Cardiac muscle cell (in vitro differentiated cells and primary cell): ENCODE measurements around the gene PDIA2. TPM values are rescaled to one million over a fixed set of nuclear protein-coding genes. Genes with fewer than 3 reads are reported as not detected.

ENCODE experiments used
- DNase-seq, 2 donors: peaks; one replicate each; pipeline versions ENCODE4 v3.0.0 to v3.0.0-alpha.2; 2010 to 2017; ENCODE audit warnings: low read depth in 1 of 2, low spot score in 1 of 2
- H3K27ac ChIP-seq: fragments of 200-600 bp; sonication (generic); 2 replicates; pipeline ENCODE4 v1.5.1; 2016
- H3K27me3 ChIP-seq: fragments of 200-600 bp; sonication (generic); 2 replicates; pipeline ENCODE4 v1.6.0; 2016; ENCODE audit warnings: control low read depth
- H3K36me3 ChIP-seq: fragments of 200-600 bp; sonication (generic); 2 replicates; pipeline ENCODE4 v1.5.1; 2016; ENCODE audit warnings: control low read depth
- H3K4me1 ChIP-seq: fragments of 200-600 bp; sonication (generic); 2 replicates; pipeline ENCODE4 v1.8.1; 2017; ENCODE audit warnings: low read depth, mild to moderate bottlenecking, mixed run types
- H3K4me3 ChIP-seq: fragments of 200-600 bp; sonication (generic); 2 replicates; pipeline ENCODE4 v1.5.1; 2016; ENCODE audit warnings: mild to moderate bottlenecking
- H3K9me3 ChIP-seq: fragments of 200-600 bp; sonication (generic); 2 replicates; pipeline ENCODE4 v1.5.1; 2017; ENCODE audit warnings: low read depth, mild to moderate bottlenecking, control low read depth
- CTCF ChIP-seq: IDR thresholded peaks from 2 replicates; pipeline ENCODE4 v1.5.1; 2012; ENCODE audit warnings: low read depth, mild to moderate bottlenecking, low read length
- polyA plus RNA-seq: library from polyadenylated mRNA; unstranded; fragments of >200 nt; fragmentation: Nextera tagmentation; extraction: Ambion mirVana; gene quantifications from 2 replicates; pipeline ENCODE4 v1.2.1, GENCODE V29; 2016
- total RNA-seq: library from RNA; depleted of rRNA; stranded (reverse); fragments of >200 nt; gene quantifications from 2 replicates; pipeline ENCODE4 v1.2.3, GENCODE V29; 2016

PDIA2 gene
- total and polyA plus RNA-seq, 2 experiments from 2014 or later, result 1.7 to 3.2 TPM

GRCh38 chr16:301950-302349 lies 19.0 kb downstream of the PDIA2 start:
- no peaks in the 10 kb centered on the region for H3K27me3 ChIP-seq
- no peaks in the 10 kb centered on the region for H3K9me3 ChIP-seq
- no peak overlapping the region for H3K4me3 ChIP-seq
- peaks cover 3% of the 10 kb centered on the region for H3K4me1 ChIP-seq
- H3K27ac ChIP-seq, result no peak overlapping the region
- H3K36me3 ChIP-seq, result no peaks in the 10 kb centered on the region
- no peak for TF ChIP-seq CTCF
- no peak for DNase-seq

GRCh38 chr16:303760-304505 lies 21.0 kb downstream of the PDIA2 start:
- no peaks in the 10 kb centered on the region for H3K36me3 ChIP-seq
- TF ChIP-seq CTCF, result no peak
- no peaks in the 10 kb centered on the region for H3K9me3 ChIP-seq
- no peak overlapping the region for H3K27ac ChIP-seq
- peak in 1 of 2 donors; percentile 17 for DNase-seq
- no peaks in the 10 kb centered on the region for H3K27me3 ChIP-seq
- peaks cover 3% of the 10 kb centered on the region for H3K4me1 ChIP-seq
- H3K4me3 ChIP-seq, result no peak overlapping the region

GRCh38 chr16:305916-306626 lies 23.1 kb downstream of the PDIA2 start:
- Histone ChIP-seq H3K4me1 (peaks cover 3% of the 10 kb centered on the region), H3K9me3 (no peaks in the 10 kb centered on the region), H3K36me3 (no peaks in the 10 kb centered on the region), H3K27me3 (no peaks in the 10 kb centered on the region), H3K4me3 (no peak overlapping the region), H3K27ac (no peak overlapping the region)
- TF ChIP-seq CTCF, result no peak
- no peak for DNase-seq

GRCh38 chr16:306911-307370 lies 24.0 kb downstream of the PDIA2 start:
- no peak for DNase-seq
- Histone ChIP-seq H3K27ac (no peak overlapping the region), H3K9me3 (no peaks in the 10 kb centered on the region), H3K4me3 (no peak overlapping the region), H3K4me1 (peaks cover 3% of the 10 kb centered on the region), H3K36me3 (no peaks in the 10 kb centered on the region), H3K27me3 (no peaks in the 10 kb centered on the region)
- no peak for TF ChIP-seq CTCF

- Histone ChIP-seq H3K27me3 (no peaks in the 10 kb centered on the region), H3K9me3 (no peaks in the 10 kb centered on the region), H3K4me1 (peaks cover 3% of the 10 kb centered on the region), H3K36me3 (no peaks in the 10 kb centered on the region), H3K27ac (no peak overlapping the region), H3K4me3 (no peak overlapping the region)
- TF ChIP-seq CTCF, result no peak
- no peak for DNase-seq
These were observed 24.8 kb downstream of the PDIA2 start for GRCh38 chr16:307691-308312.
